ENCODE data around the gene KIF2C. TPM values are rescaled to one million over a fixed set of nuclear protein-coding genes. Genes with fewer than 3 reads are reported as not detected.

KIF2C gene
- polyA plus RNA-seq, 1 donor from 2014 or later = 1.5 TPM

GRCh38 chr1:44786138-44786840 is 46.7 kb downstream of the KIF2C start:
- H3K9ac ChIP-seq (ENCODE audit: low read length) = no peak overlapping the region
- H3K36me3 ChIP-seq (ENCODE audit: insufficient read depth, low read length) = no peaks in the 10 kb centered on the region
- no peak for TF ChIP-seq POLR2AphosphoS5 (IDR thresholded peaks at IDR 0.05)
- TF ChIP-seq RAD21 (conservative IDR thresholded peaks at IDR 0.05) = no peak
- TF ChIP-seq, protein P1, sequence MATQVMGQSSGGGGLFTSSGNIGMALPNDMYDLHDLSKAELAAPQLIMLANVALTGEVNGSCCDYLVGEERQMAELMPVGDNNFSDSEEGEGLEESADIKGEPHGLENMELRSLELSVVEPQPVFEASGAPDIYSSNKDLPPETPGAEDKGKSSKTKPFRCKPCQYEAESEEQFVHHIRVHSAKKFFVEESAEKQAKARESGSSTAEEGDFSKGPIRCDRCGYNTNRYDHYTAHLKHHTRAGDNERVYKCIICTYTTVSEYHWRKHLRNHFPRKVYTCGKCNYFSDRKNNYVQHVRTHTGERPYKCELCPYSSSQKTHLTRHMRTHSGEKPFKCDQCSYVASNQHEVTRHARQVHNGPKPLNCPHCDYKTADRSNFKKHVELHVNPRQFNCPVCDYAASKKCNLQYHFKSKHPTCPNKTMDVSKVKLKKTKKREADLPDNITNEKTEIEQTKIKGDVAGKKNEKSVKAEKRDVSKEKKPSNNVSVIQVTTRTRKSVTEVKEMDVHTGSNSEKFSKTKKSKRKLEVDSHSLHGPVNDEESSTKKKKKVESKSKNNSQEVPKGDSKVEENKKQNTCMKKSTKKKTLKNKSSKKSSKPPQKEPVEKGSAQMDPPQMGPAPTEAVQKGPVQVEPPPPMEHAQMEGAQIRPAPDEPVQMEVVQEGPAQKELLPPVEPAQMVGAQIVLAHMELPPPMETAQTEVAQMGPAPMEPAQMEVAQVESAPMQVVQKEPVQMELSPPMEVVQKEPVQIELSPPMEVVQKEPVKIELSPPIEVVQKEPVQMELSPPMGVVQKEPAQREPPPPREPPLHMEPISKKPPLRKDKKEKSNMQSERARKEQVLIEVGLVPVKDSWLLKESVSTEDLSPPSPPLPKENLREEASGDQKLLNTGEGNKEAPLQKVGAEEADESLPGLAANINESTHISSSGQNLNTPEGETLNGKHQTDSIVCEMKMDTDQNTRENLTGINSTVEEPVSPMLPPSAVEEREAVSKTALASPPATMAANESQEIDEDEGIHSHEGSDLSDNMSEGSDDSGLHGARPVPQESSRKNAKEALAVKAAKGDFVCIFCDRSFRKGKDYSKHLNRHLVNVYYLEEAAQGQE (IDR thresholded peaks at IDR 0.05; ENCODE audit: borderline replicate concordance) = no peak
- TF ChIP-seq, protein P2, sequence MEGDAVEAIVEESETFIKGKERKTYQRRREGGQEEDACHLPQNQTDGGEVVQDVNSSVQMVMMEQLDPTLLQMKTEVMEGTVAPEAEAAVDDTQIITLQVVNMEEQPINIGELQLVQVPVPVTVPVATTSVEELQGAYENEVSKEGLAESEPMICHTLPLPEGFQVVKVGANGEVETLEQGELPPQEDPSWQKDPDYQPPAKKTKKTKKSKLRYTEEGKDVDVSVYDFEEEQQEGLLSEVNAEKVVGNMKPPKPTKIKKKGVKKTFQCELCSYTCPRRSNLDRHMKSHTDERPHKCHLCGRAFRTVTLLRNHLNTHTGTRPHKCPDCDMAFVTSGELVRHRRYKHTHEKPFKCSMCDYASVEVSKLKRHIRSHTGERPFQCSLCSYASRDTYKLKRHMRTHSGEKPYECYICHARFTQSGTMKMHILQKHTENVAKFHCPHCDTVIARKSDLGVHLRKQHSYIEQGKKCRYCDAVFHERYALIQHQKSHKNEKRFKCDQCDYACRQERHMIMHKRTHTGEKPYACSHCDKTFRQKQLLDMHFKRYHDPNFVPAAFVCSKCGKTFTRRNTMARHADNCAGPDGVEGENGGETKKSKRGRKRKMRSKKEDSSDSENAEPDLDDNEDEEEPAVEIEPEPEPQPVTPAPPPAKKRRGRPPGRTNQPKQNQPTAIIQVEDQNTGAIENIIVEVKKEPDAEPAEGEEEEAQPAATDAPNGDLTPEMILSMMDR (IDR thresholded peaks at IDR 0.05; ENCODE audit: poor library complexity, severe bottlenecking) = peak; percentile 50
- H3K79me2 ChIP-seq (replicated peaks; ENCODE audit: insufficient read depth, low read length) = no peaks in the 10 kb centered on the region
- peak overlapping the region; percentile 21 for H3K4me3 ChIP-seq (ENCODE audit: low read length)
- peaks cover 24% of the 10 kb centered on the region for H3K27me3 ChIP-seq (ENCODE audit: insufficient read depth, low read depth, low read length)
- no peaks in the 10 kb centered on the region for H3F3A ChIP-seq (ENCODE audit: insufficient read depth, low read length, poor library complexity, severe bottlenecking)
- H3K9me2 ChIP-seq (ENCODE audit: insufficient read depth, low read length) = no peaks in the 10 kb centered on the region
- H3K9me3 ChIP-seq (ENCODE audit: low read length) = no peaks in the 10 kb centered on the region
- no peaks in the 10 kb centered on the region for H4K20me1 ChIP-seq (ENCODE audit: insufficient read depth)
- H3K27ac ChIP-seq (ENCODE audit: low read length) = no peak overlapping the region
- H2AFZ ChIP-seq (ENCODE audit: low read depth, low read length) = no peak overlapping the region
- H3K4me2 ChIP-seq (ENCODE audit: low read length) = no peak overlapping the region

GRCh38 chr1:44786841-44787426 is 47.3 kb downstream of the KIF2C start:
- Histone ChIP-seq H3K27ac (ENCODE audit: low read length) (no peak overlapping the region), H3K79me2 (replicated peaks; ENCODE audit: insufficient read depth, low read length) (no peaks in the 10 kb centered on the region), H3K4me2 (ENCODE audit: low read length) (no peak overlapping the region), H3K9me3 (ENCODE audit: low read length) (no peaks in the 10 kb centered on the region), H3K4me3 (ENCODE audit: low read length) (no peak overlapping the region), H3K36me3 (ENCODE audit: insufficient read depth, low read length) (no peaks in the 10 kb centered on the region), H2AFZ (ENCODE audit: low read depth, low read length) (no peak overlapping the region), H4K20me1 (ENCODE audit: insufficient read depth) (no peaks in the 10 kb centered on the region), H3F3A (ENCODE audit: insufficient read depth, low read length, poor library complexity, severe bottlenecking) (no peaks in the 10 kb centered on the region), H3K27me3 (ENCODE audit: insufficient read depth, low read depth, low read length) (peaks cover 24% of the 10 kb centered on the region), H3K9me2 (ENCODE audit: insufficient read depth, low read length) (no peaks in the 10 kb centered on the region), H3K9ac (ENCODE audit: low read length) (no peak overlapping the region)
- TF ChIP-seq SMC3 (conservative IDR thresholded peaks at IDR 0.05; ENCODE audit: poor library complexity) (no peak), EZH2 (IDR thresholded peaks at IDR 0.05; ENCODE audit: borderline replicate concordance, insufficient read depth, low read length, poor library complexity, severe bottlenecking) (no peak), MXI1 (conservative IDR thresholded peaks at IDR 0.05; ENCODE audit: poor library complexity, severe bottlenecking) (no peak), EP300 (conservative IDR thresholded peaks at IDR 0.05; ENCODE audit: poor library complexity, severe bottlenecking) (no peak), TAF1 (IDR thresholded peaks at IDR 0.05; ENCODE audit: low read depth) (no peak), RAD21 (conservative IDR thresholded peaks at IDR 0.05) (no peak), POLR2AphosphoS5 (IDR thresholded peaks at IDR 0.05) (no peak)
- TF ChIP-seq, protein P1 (IDR thresholded peaks at IDR 0.05; ENCODE audit: borderline replicate concordance) = no peak
- TF ChIP-seq, protein P2 (IDR thresholded peaks at IDR 0.05; ENCODE audit: poor library complexity, severe bottlenecking) = no peak

Measured in neural cell (in vitro differentiated cells).